GM18508 (cell line): ENCODE results near the gene DNLZ.

Source experiments
- ATAC-seq: cut with Tn5 transposase; IDR thresholded peaks from one replicate; pipeline ENCODE4 v1.9.1; 2021; ENCODE audit warnings: moderate number of reproducible peaks; ENCODE audit not compliant: insufficient read depth, unreplicated experiment

DNLZ gene

DNA sequence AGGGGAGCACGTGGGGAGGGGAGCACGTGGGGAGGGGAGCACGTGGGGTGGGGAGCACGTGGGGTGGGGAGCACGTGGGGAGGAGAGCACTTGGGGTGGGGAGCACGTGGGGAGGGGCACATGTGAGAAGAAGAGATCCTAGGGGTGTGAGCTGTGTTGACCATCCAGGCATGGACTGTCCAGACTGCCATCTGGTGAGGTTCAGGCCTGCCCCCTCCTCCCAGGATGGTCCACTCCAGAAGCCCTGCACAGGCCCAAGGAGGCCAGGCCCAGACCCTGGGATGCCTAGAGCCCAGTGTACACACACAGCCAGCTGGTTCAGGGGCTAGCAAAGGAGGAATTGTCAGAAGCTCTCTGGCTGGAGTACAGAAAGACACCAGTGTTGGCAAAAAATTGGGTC, 34.1 kb upstream of the DNLZ start:
- no peak for ATAC-seq

GRCh38 chr9:136396219-136396515, 32.6 kb upstream of the DNLZ start:
- no peak for ATAC-seq

GRCh38 chr9:136395345-136396218, 32.0 kb upstream of the DNLZ start:
- no peak for ATAC-seq

- no peak for ATAC-seq
Measured at GRCh38 chr9:136395020-136395340, 31.4 kb upstream of the DNLZ start.

GRCh38 chr9:136394312-136395019, 30.9 kb upstream of the DNLZ start:
- ATAC-seq = no peak

DNA sequence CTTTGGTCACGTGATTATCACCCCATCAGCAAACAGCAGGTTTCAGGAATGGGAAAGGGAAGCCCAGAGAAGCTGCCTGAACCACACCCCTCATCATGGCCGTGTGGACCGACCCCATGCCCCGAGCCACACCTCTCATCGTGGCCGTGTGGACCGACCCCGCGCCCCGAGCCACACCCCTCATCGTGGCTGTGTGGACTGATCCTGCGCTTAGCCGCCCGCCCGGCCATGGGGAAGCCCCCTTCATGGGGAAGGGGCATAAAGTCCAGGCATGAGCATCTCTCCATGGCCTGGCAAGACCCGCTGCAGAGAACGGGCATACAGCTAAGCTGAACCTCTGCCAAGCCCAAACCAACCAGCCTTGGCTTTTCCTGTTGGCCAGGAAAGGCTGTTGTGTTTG, 30.0 kb upstream of the DNLZ start:
- ATAC-seq = no peak

- ATAC-seq = no peak
Measured at GRCh38 chr9:136392538-136393449, 29.2 kb upstream of the DNLZ start.

DNA sequence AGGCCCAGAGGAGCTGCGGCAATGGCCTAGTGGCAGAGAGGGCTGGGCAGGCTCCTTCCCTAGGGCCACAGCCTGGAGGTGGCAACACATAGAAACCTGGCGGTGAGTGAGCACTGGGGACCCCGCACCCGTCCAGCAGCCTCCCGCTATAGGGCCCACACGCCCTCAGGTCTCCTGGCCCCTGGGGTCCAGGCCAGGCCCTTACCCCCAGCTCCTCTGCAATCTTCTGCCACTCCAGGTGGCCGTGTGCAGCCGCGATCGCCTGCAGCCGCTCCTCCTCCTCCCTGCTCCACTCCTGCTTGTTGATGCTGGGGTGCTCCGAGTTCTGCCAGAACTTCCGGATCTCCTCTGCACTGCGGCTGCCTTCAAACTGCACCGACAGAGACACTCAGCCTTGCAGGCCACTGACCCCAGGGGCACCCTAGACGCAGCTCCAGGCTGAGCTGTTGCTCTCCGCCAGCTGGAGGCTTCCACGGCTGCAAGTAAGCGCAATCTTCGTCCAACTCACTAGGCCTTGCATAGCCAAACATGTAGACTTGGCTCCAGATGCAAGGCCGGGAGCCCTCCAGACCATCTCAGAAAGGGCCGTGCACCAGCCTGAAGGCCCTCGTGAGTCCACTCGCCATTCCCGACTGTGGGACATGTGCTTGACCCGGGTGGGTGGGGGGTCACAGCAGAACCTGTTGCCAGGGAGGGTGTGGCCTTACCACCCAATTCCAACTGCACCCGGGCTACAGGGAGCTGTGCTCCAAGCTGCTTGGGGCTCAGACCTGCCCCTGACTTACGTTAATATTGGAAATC, 28.4 kb upstream of the DNLZ start:
- ATAC-seq = no peak

DNA sequence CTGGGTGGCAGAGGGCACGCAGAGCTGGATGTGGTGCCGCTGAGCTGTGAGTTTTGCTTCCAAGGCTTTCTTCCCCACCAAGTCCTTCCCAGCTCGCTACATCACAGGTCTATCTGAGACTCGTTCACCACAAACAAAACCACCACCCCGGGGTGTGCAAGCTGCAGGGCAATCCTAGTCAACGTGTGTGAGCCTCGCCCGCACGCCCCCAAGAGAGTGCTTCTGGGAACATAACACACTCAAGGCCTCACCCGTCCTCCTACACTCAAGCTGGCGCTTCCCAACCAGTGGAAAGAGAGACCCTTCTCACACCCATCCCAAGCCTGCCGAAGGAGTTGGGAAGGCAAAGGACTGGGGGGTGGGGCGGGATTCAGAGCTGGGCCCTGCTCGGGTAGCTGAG, 25.9 kb upstream of the DNLZ start:
- ATAC-seq = no peak

DNA sequence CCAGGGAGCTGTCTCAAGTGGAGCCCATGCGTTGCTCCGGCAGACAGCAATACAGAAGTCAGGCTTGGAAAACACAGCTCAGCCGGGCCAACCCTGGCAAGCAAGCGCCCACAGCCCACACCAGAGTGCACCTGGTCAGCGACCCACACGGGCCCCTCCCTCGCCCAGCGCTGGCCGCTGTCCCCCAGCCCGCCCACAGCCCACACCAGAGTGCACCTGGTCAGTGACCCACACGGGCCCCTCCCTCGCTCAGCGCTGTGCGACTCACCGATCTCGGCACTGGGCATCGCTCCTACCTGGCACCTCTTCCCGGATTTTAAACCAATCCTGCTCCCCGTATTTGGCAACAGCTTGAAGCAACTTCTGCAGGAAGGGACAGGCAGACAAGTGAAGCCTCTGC, 23.7 kb upstream of the DNLZ start:
- ATAC-seq = no peak

GRCh38 chr9:136386018-136386417, 22.5 kb upstream of the DNLZ start:
- ATAC-seq = no peak

DNA sequence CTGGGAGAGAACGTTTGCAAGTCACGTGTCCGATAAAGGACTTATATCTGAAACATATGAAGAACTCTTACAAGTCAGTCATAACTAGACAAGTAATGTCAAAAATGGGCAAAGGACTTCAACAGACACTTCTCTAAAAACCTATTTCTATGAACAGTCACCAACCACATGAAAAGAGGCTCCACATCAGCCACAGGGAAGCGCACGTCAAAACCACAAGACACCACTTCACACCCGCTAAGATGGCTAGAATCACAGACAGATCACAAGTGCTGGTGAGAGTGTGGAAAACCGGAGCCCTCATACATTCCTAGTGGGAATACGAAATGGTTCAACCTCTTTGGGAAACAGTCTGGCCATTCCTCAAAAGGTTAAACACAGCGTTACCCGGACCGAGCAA, 21.5 kb upstream of the DNLZ start:
- ATAC-seq = no peak

GRCh38 chr9:136383436-136383835, 19.9 kb upstream of the DNLZ start:
- no peak for ATAC-seq

- ATAC-seq = no peak
Measured at GRCh38 chr9:136381966-136382513, 18.5 kb upstream of the DNLZ start.

GRCh38 chr9:136381311-136381710, 17.8 kb upstream of the DNLZ start:
- no peak for ATAC-seq

GRCh38 chr9:136380381-136380780, 16.8 kb upstream of the DNLZ start:
- no peak for ATAC-seq

DNA sequence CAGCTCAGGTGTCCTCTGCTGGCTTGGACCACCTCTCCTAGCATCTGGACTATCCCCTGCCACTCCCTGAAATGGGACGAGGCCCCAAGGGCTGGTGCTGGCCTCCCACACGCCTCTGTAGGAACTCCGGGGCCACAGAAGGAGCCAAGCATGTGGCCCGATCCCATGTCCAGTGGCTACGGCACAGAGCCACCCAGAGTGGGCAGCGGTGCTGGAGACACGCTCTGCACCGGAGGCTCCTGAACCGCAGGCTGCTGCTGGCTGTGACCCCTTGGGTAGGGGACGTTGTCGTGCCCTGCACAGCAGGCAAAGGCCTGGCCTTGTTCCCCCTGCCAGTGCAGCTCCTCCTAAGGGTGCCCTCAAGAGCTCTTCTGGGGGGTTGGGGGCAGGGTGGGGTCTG, 16.3 kb upstream of the DNLZ start:
- ATAC-seq = no peak

GRCh38 chr9:136379401-136379800, 15.9 kb upstream of the DNLZ start:
- ATAC-seq = no peak

DNA sequence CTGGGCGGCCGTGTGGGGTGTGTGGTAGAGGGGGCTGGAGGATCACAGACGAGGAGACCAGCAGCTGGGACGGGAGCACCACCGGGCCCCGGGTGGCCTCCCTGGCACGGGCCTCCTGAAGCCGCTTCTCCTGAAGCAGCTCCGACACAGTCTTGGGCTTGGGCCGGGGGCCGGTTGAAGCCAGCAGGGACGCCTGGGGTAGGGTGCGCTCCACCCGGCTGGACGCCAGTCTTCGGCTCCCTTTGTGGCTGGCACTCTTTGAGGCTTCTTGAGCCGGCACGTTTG, 15.4 kb upstream of the DNLZ start:
- ATAC-seq = no peak
